HG03521 (cell line): Measurements from ENCODE around the gene GJB1.
"Not testable (repeated sequence)": the region's sequence is repeated elsewhere in the genome, so short reads cannot be mapped to it uniquely, and the experiment has no call there.

Experiments
- ATAC-seq: cut with Tn5 transposase; IDR thresholded peaks from one replicate; pipeline ENCODE4 v1.9.1; 2021; ENCODE audit warnings: mild to moderate bottlenecking, moderate library complexity; ENCODE audit not compliant: unreplicated experiment

Gene GJB1

DNA sequence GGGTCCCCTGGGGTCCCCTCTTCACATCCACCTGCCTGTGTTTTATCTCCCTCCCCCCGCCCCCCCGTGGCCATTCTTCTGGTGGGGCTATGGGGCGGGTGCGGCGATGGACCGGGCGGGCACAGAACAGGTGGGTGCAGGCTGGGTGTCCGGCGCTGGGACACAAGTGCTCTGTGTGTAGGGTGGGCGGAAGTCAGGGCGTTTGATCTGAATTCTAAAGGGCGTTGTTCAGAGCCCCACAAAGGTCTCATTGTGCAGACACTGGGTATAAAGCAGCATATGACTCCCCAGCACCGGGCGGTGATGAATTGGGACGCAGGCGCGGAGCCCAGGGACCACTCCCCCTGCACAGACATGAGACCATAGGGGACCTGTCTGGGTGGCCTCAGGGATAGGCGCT lies at the start of gene GJB1:
Gene GJB1 (plus strand): TSS at position 296 of the 400 bp plus-strand sequence. CDS start 484 bp downstream, outside the sequence.
- ATAC-seq = no peak

- no peak for ATAC-seq
Observed at GRCh38 chrX:71173440-71173839, 49.6 kb upstream of the GJB1 start.

DNA sequence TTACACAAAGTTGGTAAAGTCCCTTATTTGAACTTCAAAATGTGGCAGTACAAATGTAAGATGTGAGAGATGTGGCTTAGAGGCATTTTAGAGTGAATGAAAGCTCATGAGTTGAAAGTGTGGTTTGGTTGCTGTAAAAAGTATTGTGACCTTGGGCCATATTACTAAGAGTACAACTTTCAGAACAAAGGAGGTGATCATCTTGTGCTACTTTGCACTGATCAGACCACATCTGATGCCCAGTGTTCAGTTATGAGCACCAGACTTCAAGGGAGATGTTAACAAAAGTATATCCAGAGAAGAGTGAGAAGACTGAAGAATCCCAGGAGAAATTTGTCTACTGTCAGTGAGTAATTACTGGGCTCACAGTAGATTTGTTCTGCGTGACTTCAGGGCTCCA lies 48.2 kb upstream of the GJB1 start:
- ATAC-seq = no peak

DNA sequence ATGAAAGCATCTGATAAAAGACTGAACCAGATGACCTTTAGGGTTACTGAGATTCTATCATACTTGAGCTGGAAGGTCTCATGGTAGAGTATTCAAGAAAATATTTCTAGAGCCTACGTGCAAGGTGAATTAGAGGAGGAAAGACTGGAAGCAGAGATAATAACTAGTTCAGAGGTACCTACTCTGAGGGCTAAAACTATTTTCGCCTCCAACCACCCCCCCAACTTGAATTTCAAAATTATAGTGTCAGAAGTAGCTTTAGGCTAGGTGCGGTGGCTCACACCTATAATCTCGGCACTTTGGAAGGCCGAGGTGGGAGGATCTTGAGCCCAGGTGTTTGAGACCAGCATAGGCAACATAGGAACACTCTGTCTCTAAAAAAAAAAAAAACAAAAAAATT lies 47.5 kb upstream of the GJB1 start:
- no peak for ATAC-seq

DNA sequence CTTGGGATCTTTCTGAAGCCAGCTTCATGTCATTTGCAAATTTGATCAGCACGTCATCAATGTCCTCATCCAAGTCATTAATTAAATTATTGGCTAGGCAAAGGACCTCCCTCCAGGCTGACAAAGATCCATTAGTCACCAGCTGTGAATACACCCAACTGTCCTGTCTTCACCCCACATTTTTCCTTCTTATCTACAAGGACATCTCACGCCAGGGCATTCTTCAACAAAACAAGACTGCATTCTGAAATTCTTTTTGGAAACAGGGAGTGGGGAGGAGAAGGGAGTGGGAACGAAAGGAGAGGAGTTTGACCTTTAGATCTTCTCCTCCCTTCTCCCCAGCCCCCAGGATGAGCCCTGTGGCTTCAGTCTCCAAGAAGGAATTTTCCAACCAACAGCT lies 45.7 kb upstream of the GJB1 start:
- ATAC-seq = no peak

DNA sequence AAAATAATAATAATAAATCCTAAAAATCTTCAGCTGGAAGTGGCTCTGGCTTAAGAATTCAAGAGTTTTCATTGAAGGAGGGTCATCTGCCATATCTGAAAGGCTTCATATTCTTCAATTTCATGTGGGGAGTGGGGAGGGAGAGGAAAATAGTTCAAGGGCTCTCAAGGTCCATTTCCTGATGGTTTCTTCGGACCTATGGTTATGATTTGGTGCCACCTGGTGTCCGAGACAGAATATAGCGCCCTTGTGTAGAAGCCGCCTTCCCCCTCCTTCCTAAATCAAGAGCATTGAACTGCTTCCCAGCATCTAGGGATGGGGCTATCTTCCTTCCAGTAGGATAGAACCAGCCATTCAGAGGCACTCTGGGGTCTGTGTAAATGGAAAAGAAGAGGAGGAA lies 44.1 kb upstream of the GJB1 start:
- no peak for ATAC-seq

- not testable (repeated sequence) for ATAC-seq
Observed at GRCh38 chrX:71180579-71181265, 42.3 kb upstream of the GJB1 start.

GRCh38 chrX:71181558-71181909 lies 41.5 kb upstream of the GJB1 start:
- peak; percentile 24 for ATAC-seq

- ATAC-seq = peak; percentile 86
Observed at GRCh38 chrX:71181910-71182799, 40.9 kb upstream of the GJB1 start.

GRCh38 chrX:71182871-71183270 lies 40.2 kb upstream of the GJB1 start:
- no peak for ATAC-seq

DNA sequence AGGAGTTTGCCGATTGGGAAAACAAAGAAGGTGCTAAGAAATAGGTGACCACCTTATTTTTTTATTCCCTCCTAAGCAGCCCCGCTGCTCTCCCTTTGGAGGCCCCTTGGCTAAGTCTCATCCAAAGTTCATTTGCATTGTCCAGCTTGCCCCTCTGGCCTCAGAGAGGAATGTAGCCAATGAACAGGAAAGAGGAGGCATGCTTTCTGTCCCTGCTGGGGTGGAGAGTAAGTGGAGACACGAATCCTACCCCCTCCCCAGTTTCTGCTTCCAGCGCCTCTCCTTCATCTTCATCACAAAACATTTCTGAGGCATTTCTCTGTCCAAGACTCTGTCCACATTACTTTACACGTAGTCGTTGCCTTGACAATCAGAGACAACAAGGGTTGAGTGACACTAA lies 39.7 kb upstream of the GJB1 start:
- ATAC-seq = no peak

GRCh38 chrX:71184092-71184491 lies 38.9 kb upstream of the GJB1 start:
- no peak for ATAC-seq

DNA sequence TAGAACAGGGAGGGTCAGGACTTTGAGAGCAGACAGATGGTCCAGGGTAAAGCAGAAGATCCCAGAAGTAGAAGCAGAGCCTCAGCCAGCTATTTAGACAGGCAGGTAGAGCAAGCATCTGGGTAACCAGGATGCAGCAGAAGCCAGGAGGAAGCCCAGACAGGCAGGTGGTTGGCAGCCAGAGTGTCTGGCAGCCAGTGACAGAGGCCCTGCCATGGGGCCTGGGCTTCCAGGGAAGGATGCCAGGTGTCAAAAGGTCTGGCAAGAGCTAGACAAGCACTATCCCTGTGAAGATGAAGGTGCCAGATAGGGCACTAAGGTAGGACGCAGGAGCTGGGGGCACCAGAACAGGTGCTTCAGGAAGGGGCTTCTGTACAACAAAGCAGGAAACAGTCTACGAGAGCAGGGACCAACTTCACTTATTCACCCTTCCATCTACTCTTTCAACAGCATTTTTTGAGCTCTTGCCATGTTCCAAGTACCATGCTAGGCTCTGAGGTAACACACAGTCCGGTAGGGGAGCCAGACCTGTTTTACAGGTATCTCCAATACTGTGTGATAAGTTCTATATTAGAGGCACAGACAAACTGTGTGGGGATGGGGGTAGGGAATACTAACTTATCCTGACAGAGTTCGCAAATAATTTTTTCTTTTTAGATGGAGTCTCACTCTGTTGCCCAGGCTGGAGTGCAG lies 38.1 kb upstream of the GJB1 start:
- ATAC-seq = no peak

DNA sequence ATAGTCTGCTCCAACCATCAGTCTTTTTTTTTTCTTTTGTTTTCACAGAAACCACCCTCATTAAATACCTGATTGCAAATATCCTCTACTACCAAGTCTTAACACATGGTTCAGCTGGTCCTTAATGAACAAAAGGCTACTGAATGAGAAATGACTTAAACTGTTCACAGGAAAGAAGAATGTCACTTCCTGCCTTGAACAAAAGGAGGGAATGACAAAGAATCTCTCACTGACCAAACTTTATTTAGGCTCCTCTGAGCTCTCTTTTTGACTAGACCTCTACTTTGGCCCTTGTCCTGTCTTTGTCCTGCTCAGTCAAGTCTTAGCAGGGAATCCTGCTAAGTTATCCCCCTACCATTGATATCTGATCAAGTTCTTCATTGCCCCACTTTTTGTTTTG lies 31.8 kb upstream of the GJB1 start:
- no peak for ATAC-seq

GRCh38 chrX:71195964-71196649 lies 26.9 kb upstream of the GJB1 start:
- no peak for ATAC-seq

DNA sequence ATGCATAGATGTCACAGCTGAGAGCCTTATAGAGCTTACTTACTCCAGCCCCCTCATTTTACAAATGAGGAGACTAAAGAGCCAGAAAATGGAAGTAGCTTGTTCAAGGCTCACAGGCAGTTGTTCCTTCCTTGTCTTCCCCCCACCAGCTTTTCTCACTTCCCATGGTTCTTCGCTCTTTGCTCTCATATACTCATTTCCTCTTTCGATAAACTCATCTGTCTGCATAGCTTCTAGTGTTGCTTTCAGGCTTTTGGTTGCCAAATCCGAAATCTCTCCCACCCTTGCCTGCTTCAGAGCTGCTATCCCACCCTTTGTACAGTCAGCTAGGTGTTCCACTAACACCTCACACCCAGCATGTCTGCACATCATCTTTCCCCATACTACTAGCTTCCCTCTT lies 25.0 kb upstream of the GJB1 start:
- ATAC-seq = no peak

DNA sequence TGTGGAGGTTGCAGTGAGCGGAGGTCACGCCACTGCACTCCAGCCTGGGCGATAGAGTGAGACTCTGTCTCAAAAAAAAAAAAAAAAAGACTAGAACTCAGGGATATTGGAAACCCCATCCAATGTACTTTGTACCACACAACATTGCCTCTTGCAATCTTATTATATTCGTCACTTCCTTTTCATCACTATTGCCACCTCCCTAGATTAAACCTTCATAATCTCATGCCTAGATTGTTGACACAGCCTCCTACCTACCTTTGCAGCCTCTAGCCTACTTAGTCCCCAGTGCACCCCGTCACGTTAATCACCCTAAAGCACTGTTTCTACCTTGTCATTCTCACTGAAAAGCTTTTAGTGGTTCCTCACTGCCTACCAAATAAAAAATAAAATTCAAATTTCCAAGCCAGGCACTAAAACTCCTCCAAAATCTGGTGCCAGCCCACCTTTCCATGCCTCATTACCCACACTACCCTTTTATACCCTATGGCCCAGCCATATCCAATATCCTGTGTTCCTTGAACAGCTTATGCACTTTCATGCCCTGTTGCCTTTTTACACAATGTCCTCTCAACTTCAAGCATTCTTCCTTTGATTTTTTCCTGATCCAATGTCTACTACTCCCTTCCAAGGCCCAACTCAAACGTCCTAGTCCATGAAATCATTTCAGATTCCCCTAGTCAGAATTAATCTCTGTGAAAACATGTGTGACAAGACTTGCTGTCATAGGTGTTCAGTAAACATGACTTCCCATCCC lies 23.6 kb upstream of the GJB1 start:
- ATAC-seq = no peak

DNA sequence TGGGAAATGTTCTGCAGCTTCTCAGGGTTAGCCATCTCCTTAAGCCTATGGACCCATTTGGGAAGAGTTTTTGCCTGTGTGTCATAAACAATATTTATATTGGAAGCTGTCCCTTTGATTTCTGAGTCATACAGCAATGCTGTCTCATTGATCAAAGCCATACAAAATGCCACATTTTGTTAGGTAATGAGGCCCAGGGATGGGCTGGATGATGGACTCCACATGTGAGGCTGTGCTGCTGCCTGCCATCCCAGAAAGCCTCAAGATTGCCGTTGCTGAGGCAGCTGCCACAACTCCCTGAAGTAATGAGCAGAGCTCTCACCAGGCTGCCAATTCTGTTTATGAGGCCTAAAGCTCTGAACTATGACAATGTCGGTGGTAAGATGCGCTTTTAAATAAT lies 12.2 kb upstream of the GJB1 start:
- no peak for ATAC-seq

- ATAC-seq = no peak
Observed at GRCh38 chrX:71212536-71212935, 10.5 kb upstream of the GJB1 start.

DNA sequence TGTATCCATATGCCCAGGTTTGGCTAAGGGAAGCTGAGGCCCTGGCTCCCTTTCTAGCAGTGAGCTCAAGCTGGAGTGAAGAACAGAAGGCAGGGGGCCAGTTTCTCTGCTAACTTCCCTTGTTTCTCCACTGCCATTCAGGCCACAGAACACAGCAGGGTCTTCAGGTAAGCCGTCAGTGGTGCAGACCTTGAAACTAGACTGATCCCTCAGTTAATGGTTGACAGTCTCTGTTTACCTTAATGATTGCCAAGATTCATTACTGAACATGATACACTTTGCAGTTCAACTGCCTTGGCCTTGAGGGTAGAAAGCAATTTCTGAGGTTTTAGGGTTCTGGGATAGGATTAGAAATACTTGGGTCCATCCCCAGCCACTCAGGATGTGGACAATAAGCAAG lies 8.9 kb upstream of the GJB1 start:
- ATAC-seq = no peak
